Cardiac muscle cell (in vitro differentiated cells and primary cell): ENCODE results near the gene MT1H. TPM values are rescaled to one million over a fixed set of nuclear protein-coding genes. Genes with fewer than 3 reads are reported as not detected.

Experiments
- DNase-seq, 2 donors: peaks; one replicate each; pipeline versions ENCODE4 v3.0.0 to v3.0.0-alpha.2; 2010 to 2017; ENCODE audit warnings: low read depth in 1 of 2, low spot score in 1 of 2
- H3K27ac ChIP-seq: fragments of 200-600 bp; sonication (generic); 2 replicates; pipeline ENCODE4 v1.5.1; 2016
- H3K27me3 ChIP-seq: fragments of 200-600 bp; sonication (generic); 2 replicates; pipeline ENCODE4 v1.6.0; 2016; ENCODE audit warnings: control low read depth
- H3K36me3 ChIP-seq: fragments of 200-600 bp; sonication (generic); 2 replicates; pipeline ENCODE4 v1.5.1; 2016; ENCODE audit warnings: control low read depth
- H3K4me1 ChIP-seq: fragments of 200-600 bp; sonication (generic); 2 replicates; pipeline ENCODE4 v1.8.1; 2017; ENCODE audit warnings: low read depth, mild to moderate bottlenecking, mixed run types
- H3K4me3 ChIP-seq: fragments of 200-600 bp; sonication (generic); 2 replicates; pipeline ENCODE4 v1.5.1; 2016; ENCODE audit warnings: mild to moderate bottlenecking
- H3K9me3 ChIP-seq: fragments of 200-600 bp; sonication (generic); 2 replicates; pipeline ENCODE4 v1.5.1; 2017; ENCODE audit warnings: low read depth, mild to moderate bottlenecking, control low read depth
- CTCF ChIP-seq: IDR thresholded peaks from 2 replicates; pipeline ENCODE4 v1.5.1; 2012; ENCODE audit warnings: low read depth, mild to moderate bottlenecking, low read length
- polyA plus RNA-seq: library from polyadenylated mRNA; unstranded; fragments of >200 nt; fragmentation: Nextera tagmentation; extraction: Ambion mirVana; gene quantifications from 2 replicates; pipeline ENCODE4 v1.2.1, GENCODE V29; 2016
- total RNA-seq: library from RNA; depleted of rRNA; stranded (reverse); fragments of >200 nt; gene quantifications from 2 replicates; pipeline ENCODE4 v1.2.3, GENCODE V29; 2016

The MT1H gene
- total and polyA plus RNA-seq, 2 experiments from 2014 or later, result not detected

- Histone ChIP-seq H3K27ac (no peak within 1 kb of the TSS), H3K9me3 (no peaks in the 10 kb centered on the region), H3K4me3 (peak within 1 kb of the TSS; percentile 27), H3K4me1 (peaks cover 3% of the 10 kb centered on the region), H3K36me3 (no peaks in the 10 kb centered on the region), H3K27me3 (peaks cover 52% of the 10 kb centered on the region)
- DNase-seq, result peak; percentile 84 to 95
- TF ChIP-seq CTCF, result no peak
Measured at GRCh38 chr16:56681939-56682702, 12.5 kb downstream of the MT1H start, which contains the start of gene MT1X. Gene MT1X (plus strand): TSS chr16:56682470. CDS start chr16:56682541, 71 bp downstream.

DNA sequence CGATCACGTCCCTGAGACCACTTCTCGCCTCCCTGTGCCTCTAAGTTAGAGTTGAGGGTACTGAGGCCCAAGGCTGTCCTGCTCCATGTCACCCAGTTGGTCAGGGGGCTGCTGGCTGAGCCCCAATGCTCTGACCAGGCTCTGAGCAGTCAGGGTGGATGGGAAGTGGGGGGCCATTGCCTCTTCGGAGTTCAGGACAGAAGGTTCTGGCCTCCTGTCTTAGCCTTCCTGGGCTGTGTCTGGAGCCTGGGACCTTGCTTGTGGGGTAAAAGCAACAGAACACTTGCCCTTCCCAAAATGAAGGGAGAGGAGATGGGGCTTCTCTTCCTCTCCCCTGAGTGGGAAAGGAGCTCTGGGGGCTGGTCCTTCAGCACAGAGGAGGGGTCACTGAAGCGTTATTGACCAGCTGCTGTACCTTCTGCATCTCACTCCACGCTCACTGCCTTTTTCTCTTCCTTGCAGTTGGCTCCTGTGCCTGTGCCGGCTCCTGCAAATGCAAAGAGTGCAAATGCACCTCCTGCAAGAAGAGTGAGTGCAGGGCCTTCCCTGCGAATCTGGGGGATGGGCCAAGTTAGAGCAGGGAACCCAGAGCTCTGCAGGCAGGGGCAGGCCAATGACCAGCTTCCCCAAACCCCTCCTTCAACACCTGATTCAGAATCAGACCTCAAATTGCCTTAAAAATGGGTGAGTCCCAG lies 13.2 kb downstream of the MT1H start:
- no peaks in the 10 kb centered on the region for H3K9me3 ChIP-seq
- no peak for TF ChIP-seq CTCF
- H3K4me1 ChIP-seq, result peaks cover 3% of the 10 kb centered on the region
- H3K4me3 ChIP-seq, result peak overlapping the region; percentile 27
- no peak overlapping the region for H3K27ac ChIP-seq
- DNase-seq, result no peak
- peaks cover 45% of the 10 kb centered on the region for H3K27me3 ChIP-seq
- no peaks in the 10 kb centered on the region for H3K36me3 ChIP-seq

DNA sequence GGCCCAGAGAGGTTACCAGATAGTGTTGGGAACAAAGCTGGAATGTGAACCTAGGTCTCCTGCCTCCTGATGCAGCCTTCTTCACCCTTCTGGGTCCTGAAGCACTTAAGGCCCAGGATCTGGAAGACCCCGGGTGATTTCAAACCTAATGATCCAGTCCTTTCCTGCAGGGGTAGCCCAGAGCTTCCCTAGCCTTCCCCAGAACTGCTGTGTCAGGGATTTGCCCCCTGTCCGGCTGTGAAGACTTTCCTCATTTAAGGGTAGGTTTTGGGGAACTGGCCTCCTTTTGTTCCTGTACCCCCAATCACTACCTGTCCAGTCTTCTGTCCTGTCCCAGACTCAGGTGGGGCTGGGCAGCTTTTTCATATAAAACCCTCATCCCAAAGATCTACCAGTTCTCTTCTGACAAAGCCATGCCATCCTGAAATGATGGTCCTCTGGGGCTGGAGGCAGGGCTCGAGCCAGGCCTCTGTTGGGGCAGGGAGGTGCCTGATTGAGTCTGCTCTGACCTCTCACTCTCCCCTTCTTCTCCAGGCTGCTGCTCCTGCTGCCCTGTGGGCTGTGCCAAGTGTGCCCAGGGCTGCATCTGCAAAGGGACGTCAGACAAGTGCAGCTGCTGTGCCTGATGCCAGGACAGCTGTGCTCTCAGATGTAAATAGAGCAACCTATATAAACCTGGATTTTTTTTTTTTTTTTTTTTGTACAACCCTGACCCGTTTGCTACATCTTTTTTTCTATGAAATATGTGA lies 14.0 kb downstream of the MT1H start:
- Histone ChIP-seq H3K4me1 (peaks cover 3% of the 10 kb centered on the region), H3K27ac (no peak overlapping the region), H3K27me3 (peaks cover 40% of the 10 kb centered on the region), H3K9me3 (no peaks in the 10 kb centered on the region), H3K36me3 (no peaks in the 10 kb centered on the region), H3K4me3 (no peak overlapping the region)
- no peak for DNase-seq
- TF ChIP-seq CTCF, result no peak

- Histone ChIP-seq H3K27me3 (peaks cover 35% of the 10 kb centered on the region), H3K4me1 (peaks cover 3% of the 10 kb centered on the region), H3K27ac (no peak overlapping the region), H3K9me3 (no peaks in the 10 kb centered on the region), H3K36me3 (no peaks in the 10 kb centered on the region), H3K4me3 (no peak overlapping the region)
- DNase-seq, result no peak
- TF ChIP-seq CTCF, result no peak
Measured at GRCh38 chr16:56684256-56684925, 14.8 kb downstream of the MT1H start.

DNA sequence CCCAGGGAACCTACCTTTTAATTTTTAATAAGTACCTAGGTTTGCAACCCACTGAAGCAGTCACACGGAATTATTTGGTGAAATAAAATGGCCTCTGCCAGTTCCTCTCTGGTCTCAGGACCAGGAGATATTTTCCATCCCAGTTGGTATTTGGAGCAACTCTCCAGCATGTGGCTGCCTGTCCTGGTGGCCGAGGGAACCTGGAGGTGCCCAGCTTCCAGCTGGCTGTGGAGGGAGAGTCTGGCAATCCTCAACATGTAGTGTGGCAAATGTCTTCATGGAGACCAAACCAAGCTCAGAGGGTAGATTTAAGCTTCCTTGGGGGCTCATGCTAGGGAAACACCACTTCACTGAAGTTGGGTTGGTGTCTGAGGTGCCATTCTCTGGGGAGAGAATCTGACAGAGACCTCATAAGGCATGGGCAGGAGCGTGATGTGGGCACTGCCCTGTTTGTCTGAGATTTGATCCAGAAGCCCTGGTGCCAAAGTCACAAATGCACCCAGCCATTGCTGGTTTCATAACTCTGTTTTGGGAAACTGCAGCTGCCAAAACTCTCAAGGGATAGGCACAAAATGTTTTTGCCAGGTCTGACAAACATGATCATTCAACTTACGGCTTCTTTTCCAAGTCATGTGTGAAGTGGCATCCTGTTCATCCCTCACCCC lies 15.4 kb downstream of the MT1H start:
- H3K36me3 ChIP-seq, result no peaks in the 10 kb centered on the region
- no peak for DNase-seq
- peaks cover 3% of the 10 kb centered on the region for H3K4me1 ChIP-seq
- no peaks in the 10 kb centered on the region for H3K9me3 ChIP-seq
- H3K27me3 ChIP-seq, result peaks cover 35% of the 10 kb centered on the region
- no peak for TF ChIP-seq CTCF
- no peak overlapping the region for H3K27ac ChIP-seq
- H3K4me3 ChIP-seq, result no peak overlapping the region
